GM18499 (cell line): ENCODE measurements around the gene SH3TC1.

Source experiments
- ATAC-seq: cut with Tn5 transposase; IDR thresholded peaks from one replicate; pipeline ENCODE4 v1.9.1; 2021; ENCODE audit warnings: moderate number of reproducible peaks; ENCODE audit not compliant: insufficient read depth, unreplicated experiment

The SH3TC1 gene

GRCh38 chr4:8197521-8197920 is 1.6 kb upstream of the SH3TC1 start:
- ATAC-seq = no peak

- no peak for ATAC-seq
Measured at GRCh38 chr4:8198206-8198905, 734 bp upstream of the SH3TC1 start.

GRCh38 chr4:8199594-8200301 is 658 bp downstream of the SH3TC1 start:
- ATAC-seq = no peak

- no peak for ATAC-seq
Measured at GRCh38 chr4:8200302-8200975, 1.3 kb downstream of the SH3TC1 start.

GRCh38 chr4:8201321-8201781 is 2.3 kb downstream of the SH3TC1 start:
- ATAC-seq = no peak

- no peak for ATAC-seq
Measured at GRCh38 chr4:8202108-8203051, 3.3 kb downstream of the SH3TC1 start.

- no peak for ATAC-seq
Measured at GRCh38 chr4:8203052-8203401, 3.9 kb downstream of the SH3TC1 start.

GRCh38 chr4:8203817-8204216 is 4.7 kb downstream of the SH3TC1 start:
- no peak for ATAC-seq

- ATAC-seq = no peak
Measured at GRCh38 chr4:8204576-8205227, 5.6 kb downstream of the SH3TC1 start.

GRCh38 chr4:8205241-8205707 is 6.2 kb downstream of the SH3TC1 start:
- ATAC-seq = no peak

GRCh38 chr4:8205749-8206611 is 6.9 kb downstream of the SH3TC1 start:
- no peak for ATAC-seq

GRCh38 chr4:8207314-8207713 is 8.2 kb downstream of the SH3TC1 start:
- ATAC-seq = no peak

GRCh38 chr4:8208565-8208964 is 9.5 kb downstream of the SH3TC1 start:
- ATAC-seq = no peak

- ATAC-seq = no peak
Measured at GRCh38 chr4:8209181-8209874, 10.2 kb downstream of the SH3TC1 start.

- no peak for ATAC-seq
Measured at GRCh38 chr4:8210010-8210409, 10.9 kb downstream of the SH3TC1 start.

GRCh38 chr4:8210616-8211015 is 11.5 kb downstream of the SH3TC1 start:
- no peak for ATAC-seq

GRCh38 chr4:8211251-8211650 is 12.2 kb downstream of the SH3TC1 start:
- ATAC-seq = no peak
